Keratinocyte (primary cell): ENCODE results near the gene OLR1.

Experiments used
- CTCF ChIP-seq, 3 experiments: IDR thresholded peaks in 1 of 3; conservative IDR thresholded peaks in 1 of 3; optimal IDR thresholded peaks in 1 of 3; 2 replicates in 2 of 3; 3 replicates in 1 of 3; pipeline versions ENCODE3 to v1.5.1; 2011; ENCODE audit warnings: low read length in 3 of 3, mild to moderate bottlenecking in 3 of 3, moderate library complexity in 2 of 3, control low read depth in 1 of 3, inconsistent platforms in 1 of 3; ENCODE audit not compliant: insufficient read depth in 2 of 3; ENCODE audit errors: extremely low read depth in 1 of 3
- EZH2 ChIP-seq: IDR thresholded peaks from one replicate; pipeline ENCODE4 v1.6.1; 2012; ENCODE audit warnings: inconsistent platforms, mild to moderate bottlenecking, low read length, moderate library complexity

- TF ChIP-seq CTCF (optimal IDR thresholded peaks at IDR 0.05 in 1 of 3, IDR thresholded peaks at IDR 0.05 in 1 of 3, conservative IDR thresholded peaks at IDR 0.05 in 1 of 3; ENCODE audit: extremely low read depth in 1 of 3, insufficient read depth in 2 of 3, low read length in 3 of 3) (no peak), EZH2 (no peak)
Observed at GRCh38 chr12:10131111-10131690, 40.7 kb downstream of the OLR1 start.
